Mucosa of descending colon (tissue), 3 donors: ENCODE data around the gene GMDS. TPM values are rescaled to one million over a fixed set of nuclear protein-coding genes. Genes with fewer than 3 reads are reported as not detected.

Experiments
- ATAC-seq: fragments of 200-7000 bp; cut with Tn5 transposase; one replicate; pipeline ENCODE4 v1.9.1; 2020; ENCODE audit warnings: mild to moderate bottlenecking, moderate library complexity
- DNase-seq, 3 donors: peaks; one replicate each; pipeline ENCODE4 v3.0.0-alpha.2; 2020
- H3K36me3 ChIP-seq: fragments of 200-600 bp; one replicate; pipeline ENCODE4 v1.8.0; 2021; ENCODE audit warnings: low read depth, mild to moderate bottlenecking
- H3K4me1 ChIP-seq: fragments of 200-600 bp; one replicate; pipeline ENCODE4 v1.8.0; 2021; ENCODE audit warnings: low read depth, mild to moderate bottlenecking
- H3K4me3 ChIP-seq: fragments of 200-600 bp; one replicate; pipeline ENCODE4 v1.8.0; 2021; ENCODE audit warnings: mild to moderate bottlenecking
- H3K9me3 ChIP-seq: fragments of 200-600 bp; one replicate; pipeline ENCODE4 v1.8.0; 2021; ENCODE audit warnings: mild to moderate bottlenecking
- CTCF ChIP-seq: fragments of 200-600 bp; IDR thresholded peaks from one replicate; pipeline ENCODE4 v1.8.0; 2022; ENCODE audit warnings: antibody characterized with exemption, mild to moderate bottlenecking
- intact Hi-C, 2 donors: fragments of 100-400 bp; cut with DNase I in 1 of 2; cut with micrococcal nuclease in 1 of 2; formaldehyde crosslinking; loops; one replicate each; pipeline versions ENCODE4 v1.11.0 to v1.11.1; 2022; cut with DNase I, micrococcal nuclease
- total RNA-seq, 3 donors: library from RNA; stranded (reverse); fragmentation: NEBNext Ultra II Directional in 2 of 3; extraction: Animal tissue kit (Norgen Biotek cat#: 25700) in 2 of 3; gene quantifications; one replicate each; pipeline versions ENCODE4 v1.2.1 to v1.2.4, GENCODE V29; 2021 to 2023
- donor health status: DM: no; HTN: no; CAD: no; lungs with moderate emphysema.
- donor health status: DM: no; HTN: no; CAD: no.
- donor health status: DM: no; HTN: yes; CAD: no.

GMDS gene
- total RNA-seq, 3 donors from 2014 or later: 68.0 to 228 (median 135) TPM

DNA sequence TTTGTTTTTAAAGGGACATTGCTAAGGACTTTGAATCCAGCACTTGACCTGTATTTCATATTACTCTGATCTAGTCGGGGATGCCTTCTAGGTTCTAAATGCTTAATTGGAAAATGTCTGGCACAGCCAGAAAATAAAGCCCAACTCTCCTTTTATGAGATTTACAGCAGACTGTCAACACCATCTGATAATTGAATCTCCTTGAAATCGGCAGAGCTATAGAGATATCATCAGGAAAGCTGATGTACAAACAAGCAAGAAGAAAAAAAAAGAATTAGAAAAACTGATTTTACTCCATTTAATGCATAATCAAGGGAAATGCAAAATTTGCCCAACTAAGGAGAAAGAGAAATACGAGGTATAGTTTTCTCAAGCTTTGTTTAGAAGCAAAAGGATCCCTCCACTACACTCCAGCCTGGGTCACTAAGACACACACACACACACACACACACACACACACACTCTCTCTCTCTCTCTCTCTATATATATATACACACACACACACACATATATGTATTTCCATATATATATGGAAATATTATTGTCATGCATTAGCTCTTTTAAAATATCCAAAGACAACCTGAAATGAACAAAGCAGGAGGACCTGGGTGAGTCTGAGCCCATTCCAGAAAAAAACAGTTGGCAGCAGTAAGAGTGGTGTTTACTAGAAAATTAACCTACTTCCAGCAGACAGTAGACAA lies 645.2 kb downstream of the GMDS start:
- intact Hi-C loops: loop anchor here (5.0 to 10.0 kb wide), 5 partner anchors 505 to 1035 kb away; no protein-coding TSS in a partner anchor
- Histone ChIP-seq H3K4me3 (no peak overlapping the region), H3K9me3 (no peaks in the 10 kb centered on the region), H3K36me3 (no peaks in the 10 kb centered on the region), H3K4me1 (peaks cover 18% of the 10 kb centered on the region)
- DNase-seq: no peak
- no peak for ATAC-seq
- TF ChIP-seq CTCF: no peak

GRCh38 chr6:1599469-1599868 lies 645.9 kb downstream of the GMDS start:
- peaks cover 10% of the 10 kb centered on the region for H3K4me1 ChIP-seq
- TF ChIP-seq CTCF: no peak
- no peak for ATAC-seq
- no peak for DNase-seq
- intact Hi-C loops: loop anchor here (10.0 kb wide), 2 partner anchors 1035 to 1155 kb away; partner anchors contain the start of gene MYLK4 (in 1 of the 2)
- H3K9me3 ChIP-seq: no peaks in the 10 kb centered on the region
- H3K4me3 ChIP-seq: no peak overlapping the region
- H3K36me3 ChIP-seq: no peaks in the 10 kb centered on the region

GRCh38 chr6:1598886-1599285 lies 646.5 kb downstream of the GMDS start:
- TF ChIP-seq CTCF: no peak
- no peak for DNase-seq
- no peak for ATAC-seq
- intact Hi-C loops: loop anchor here (10.0 kb wide), 2 partner anchors 1036 to 1156 kb away; partner anchors contain the start of gene MYLK4 (in 1 of the 2)
- Histone ChIP-seq H3K36me3 (no peaks in the 10 kb centered on the region), H3K4me3 (no peak overlapping the region), H3K4me1 (peaks cover 5% of the 10 kb centered on the region), H3K9me3 (no peaks in the 10 kb centered on the region)

DNA sequence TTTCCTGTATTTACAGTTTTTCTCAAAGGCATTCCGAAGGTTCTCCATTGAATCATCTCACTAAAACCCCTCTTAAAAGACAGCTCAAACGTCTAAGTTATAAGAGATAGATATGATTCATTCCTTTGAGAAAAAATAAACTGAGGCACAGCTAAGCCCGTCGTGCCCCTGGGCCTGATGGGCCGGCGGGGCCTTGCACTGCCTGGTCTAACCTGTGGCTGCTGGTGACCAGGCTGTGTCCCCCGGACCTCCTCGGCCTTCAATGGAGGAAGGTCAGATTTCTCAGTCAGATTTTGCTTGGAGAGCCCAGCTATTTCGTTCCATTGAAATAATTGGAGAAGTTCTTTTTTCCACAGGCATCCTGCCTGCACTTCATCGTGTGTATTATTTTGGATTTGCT lies 647.0 kb downstream of the GMDS start:
- peaks cover 5% of the 10 kb centered on the region for H3K4me1 ChIP-seq
- H3K4me3 ChIP-seq: no peak overlapping the region
- TF ChIP-seq CTCF: no peak
- no peaks in the 10 kb centered on the region for H3K9me3 ChIP-seq
- ATAC-seq: no peak
- no peaks in the 10 kb centered on the region for H3K36me3 ChIP-seq
- intact Hi-C loops: loop anchor here (10.0 kb wide), 2 partner anchors 1036 to 1156 kb away; partner anchors contain the start of gene MYLK4 (in 1 of the 2)
- DNase-seq: no peak

DNA sequence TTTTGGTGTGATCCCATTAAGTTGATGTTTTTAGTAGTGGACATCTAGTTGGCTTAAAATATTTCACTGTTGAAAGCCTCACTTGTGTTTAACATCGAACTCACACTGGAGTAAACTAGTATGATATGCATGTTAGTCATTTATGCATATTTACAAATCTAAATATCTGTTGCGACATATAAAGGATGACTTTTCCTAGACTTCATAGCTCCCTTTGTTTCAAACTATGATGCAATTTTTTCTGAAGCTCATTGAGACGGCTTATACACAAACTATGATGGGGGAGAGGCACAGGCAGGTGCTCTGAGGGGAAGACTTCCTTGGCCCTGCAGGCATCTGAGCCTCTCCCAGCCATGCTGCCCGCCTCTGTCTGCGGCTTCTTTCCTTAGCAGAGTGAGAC lies 647.5 kb downstream of the GMDS start:
- H3K4me1 ChIP-seq: peaks cover 5% of the 10 kb centered on the region
- TF ChIP-seq CTCF: no peak
- no peaks in the 10 kb centered on the region for H3K36me3 ChIP-seq
- H3K9me3 ChIP-seq: no peaks in the 10 kb centered on the region
- DNase-seq (no peak), ATAC-seq (no peak)
- H3K4me3 ChIP-seq: no peak overlapping the region
- intact Hi-C loops: loop anchor here (10.0 kb wide), 2 partner anchors 1037 to 1157 kb away; partner anchors contain the start of gene MYLK4 (in 1 of the 2)
